ENCODE results near the gene APIP.
"Not testable (repeated sequence)": the region's sequence is repeated elsewhere in the genome, so short reads cannot be mapped to it uniquely, and the experiment has no call there.

Gene APIP

DNA sequence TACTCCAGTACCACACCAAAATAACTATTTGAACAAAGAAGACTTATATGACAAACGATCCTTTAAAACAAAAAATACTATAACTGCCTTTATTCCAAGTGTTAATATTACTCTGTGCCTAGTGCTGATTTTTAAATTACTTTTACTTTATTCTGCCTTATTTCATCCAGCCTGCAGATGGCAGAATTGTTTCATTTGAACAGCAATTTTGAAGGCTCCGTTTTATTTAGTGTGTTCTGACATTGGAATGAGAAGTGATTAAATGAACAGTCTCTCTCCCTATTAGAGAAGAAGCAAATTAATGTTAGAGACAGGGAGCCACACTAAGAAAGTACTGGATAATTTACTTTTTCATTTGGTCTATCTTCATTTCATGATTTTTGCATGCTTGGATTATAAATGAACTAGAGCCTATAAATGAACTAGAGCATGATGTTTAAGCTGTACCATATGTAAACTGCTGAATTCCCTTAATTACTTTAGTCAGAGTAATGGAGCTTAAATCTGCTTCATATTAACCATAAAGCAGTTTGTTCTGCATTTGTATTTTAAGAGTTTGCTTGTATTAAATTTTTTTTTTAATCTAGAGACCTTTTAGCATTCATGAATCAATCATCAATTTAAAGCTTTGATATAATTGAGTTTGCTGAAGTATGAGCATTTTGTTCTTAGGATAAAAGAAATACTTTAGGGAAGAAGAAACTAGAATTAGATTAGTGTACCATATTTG, 10.1 kb upstream of the APIP start:
- DNase-seq (ENCODE audit: low read depth), result no peak

DNA sequence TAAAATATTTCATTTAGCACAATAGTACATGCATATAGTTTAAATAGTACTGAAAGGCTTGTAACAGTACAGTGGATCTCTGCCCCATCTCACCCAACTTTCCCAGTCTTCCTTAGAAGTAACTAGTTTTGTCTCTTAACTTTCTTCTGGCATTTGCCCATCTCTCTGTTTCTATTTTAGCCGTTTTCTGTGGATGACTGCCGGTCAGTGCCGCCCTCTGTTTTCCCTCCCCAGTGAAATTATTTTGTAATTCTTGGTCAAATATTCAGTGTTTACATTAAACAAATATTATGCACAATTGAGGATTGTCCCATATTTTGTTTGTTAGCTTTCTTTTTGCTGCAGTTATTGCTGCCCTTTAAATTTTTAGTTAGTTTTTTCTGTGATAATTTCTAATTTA, 8.5 kb upstream of the APIP start:
- DNase-seq (ENCODE audit: low read depth), result no peak

DNA sequence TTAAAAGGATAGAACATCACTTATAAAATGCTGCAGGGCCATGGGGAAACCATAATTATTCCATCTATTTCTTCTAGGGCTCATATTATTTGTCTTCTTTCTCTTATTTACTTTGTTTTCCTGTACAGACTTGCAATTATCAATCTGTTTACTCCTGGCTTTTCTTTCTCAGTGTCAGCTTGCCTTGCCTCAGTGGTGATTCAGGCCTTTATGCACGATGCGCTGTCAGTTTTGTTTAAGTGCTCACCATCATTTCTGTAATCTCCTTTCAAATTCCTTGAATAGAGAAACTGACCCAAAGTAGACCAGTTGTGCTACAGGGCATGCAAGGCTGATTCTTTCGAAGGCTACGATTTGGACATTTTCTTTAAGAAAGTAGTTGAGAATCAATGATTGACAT, 5.0 kb upstream of the APIP start:
- no peak for DNase-seq (ENCODE audit: low read depth)

DNA sequence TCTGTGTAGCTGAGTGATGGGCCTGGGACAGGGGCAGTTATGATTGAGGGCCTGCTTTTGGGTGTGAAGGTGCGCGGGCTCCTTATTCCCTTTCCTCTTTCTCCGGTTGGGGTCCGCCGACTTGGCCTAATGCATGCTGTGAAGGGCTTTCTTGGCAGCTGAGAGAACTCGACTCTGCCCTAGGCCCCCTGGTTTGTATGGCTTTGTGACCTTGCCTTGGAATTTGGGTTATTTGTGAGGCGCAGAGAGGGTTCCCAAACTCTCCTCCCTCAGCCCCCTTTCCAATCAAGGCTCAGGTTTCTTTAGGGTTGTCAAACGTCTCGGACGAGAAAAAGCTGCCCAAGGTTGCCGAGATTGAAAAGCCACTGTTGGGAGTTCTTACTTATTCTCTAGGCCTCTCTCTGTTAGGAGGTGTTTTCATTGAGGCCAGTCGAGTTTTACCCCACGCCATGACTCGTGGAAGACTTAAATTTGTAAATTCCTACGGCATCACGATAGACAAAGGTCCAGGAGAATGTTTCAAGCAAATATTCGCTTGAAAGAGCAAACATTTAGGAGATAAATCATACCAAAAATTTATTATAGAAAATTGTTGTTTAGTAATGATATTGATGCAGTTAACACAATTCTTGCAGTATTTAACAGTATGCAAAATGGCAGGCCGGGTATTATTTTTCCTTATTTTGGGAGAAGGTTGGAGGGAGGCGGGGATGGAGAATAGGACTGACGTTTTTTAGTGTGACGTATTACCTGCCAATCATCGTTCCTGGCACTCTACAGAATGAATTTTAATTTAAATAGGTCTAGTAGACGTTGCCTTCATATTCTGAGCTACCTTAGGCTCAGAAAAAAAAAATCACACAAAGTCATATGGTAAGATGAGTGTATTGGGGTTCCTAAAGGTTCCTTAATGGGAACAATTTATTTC, 928 bp upstream of the APIP start:
- DNase-seq (ENCODE audit: low read depth), result no peak

DNA sequence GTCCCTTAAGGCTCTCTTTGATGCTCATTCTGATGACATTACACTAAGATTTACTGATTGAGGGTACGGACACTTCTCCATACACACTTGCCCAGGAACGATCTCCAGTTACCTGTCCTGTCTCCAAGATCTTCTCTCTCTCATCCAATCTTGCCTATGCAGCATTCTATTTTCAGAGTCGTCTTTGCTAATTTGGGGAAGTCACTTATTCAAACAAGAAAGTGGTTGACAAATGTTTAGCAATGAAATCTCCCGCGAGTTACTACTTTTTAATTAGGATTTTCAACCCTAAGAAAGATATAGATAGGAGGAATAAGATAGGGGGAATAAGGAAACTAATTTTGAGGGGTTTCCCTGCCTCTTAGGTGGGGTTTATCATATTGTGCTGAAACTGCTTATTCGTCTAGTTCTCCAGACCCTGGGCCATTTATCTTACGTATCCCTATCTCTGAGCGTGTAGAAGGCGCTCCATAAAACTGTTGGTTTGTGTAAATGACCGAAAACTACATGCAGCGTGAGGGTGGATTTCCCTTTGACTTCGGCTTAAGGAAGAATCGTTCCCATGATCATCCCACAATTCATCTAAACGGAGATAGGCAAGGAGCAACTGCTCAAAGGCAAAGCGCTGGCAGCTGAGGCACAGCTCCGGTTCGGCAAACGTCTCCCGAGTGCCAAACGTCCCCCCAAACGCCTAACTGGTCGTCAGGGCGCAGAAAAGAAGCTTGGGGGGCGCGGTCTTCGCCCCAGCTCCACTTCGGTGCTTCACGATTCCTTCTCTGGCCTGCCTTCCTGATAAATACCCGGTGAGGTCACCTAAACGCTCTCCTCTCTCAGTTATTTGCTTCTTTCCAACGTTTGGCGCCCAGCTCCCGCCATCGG, 804 bp downstream of the APIP start:
- no peak for DNase-seq (ENCODE audit: low read depth)

DNA sequence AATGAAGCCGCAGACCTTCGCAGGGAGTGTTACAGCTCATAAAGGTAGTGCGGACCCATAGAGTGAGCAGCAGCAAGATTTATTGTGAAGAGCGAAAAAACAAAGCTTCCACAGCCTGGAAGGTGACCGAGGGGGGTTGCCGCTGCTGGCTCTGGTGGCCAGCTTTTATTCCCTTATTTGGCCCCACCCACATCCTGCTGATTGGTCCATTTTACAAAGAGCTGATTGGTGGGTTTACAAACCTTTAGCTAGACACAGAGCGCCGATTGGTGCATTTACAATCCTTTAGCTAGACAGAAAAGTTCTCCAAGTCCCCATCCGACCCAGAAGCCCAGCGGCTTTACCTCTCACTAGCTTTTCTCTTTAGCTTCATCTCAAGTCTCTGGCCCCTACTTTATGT, 2.6 kb downstream of the APIP start:
- DNase-seq (ENCODE audit: low read depth), result not testable (repeated sequence)

DNA sequence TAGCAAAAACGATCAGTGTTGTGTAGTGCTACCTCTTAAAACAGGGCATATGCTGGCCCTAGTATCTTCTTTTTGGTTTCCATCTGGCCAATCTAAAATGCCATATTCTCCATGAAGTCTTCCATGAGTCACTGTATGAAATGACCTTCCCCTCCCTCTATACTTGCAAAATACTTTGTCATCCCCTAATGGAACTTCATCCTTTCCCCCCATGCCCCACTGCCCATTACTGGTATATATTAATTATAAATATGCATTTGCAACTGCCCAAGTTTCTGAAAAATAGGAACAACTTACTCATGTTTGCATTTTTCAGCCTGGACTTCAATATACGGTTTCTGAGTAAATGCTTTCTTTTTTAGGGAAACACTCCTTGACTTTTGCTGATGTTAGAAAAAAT, 4.5 kb downstream of the APIP start:
- DNase-seq (ENCODE audit: low read depth), result no peak

DNA sequence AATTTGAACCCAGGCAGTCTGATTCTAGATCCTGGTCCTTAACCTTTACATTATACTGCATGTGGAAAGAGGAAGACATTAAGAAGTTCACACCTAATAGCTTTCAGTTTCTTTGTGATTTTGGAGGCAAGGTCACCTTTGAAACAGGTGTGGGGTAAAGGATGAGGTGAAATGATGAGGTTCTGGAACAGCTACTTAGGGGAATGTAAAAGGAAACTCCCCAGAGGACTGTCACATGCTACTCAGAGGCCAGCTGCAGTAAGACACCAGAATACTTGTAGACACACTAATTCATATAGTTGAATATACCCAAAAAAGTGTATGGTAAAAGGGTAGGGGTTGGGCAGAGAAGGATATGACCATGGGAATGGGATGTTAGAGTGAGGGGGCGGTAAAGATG, 5.4 kb downstream of the APIP start:
- DNase-seq (ENCODE audit: low read depth), result no peak

DNA sequence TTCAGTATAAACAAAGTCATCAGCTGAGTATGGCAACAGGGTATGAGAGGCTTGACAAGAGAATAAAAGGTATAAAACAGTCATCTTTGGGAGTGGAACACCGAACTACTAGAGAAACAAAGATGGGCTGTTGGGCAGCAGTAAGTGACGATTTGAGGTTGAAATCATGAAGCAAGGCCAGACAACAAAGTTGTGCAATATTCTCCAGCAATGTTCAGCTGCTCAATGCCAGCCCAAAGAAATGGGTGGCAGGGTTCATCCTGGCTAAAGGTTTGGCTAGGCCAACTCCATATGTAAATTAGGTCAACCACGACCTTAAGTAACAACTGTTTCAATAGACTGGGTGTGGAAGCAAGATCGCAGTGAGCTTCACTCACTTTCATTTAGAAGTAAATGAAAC, 6.2 kb downstream of the APIP start:
- no peak for DNase-seq (ENCODE audit: low read depth)

DNA sequence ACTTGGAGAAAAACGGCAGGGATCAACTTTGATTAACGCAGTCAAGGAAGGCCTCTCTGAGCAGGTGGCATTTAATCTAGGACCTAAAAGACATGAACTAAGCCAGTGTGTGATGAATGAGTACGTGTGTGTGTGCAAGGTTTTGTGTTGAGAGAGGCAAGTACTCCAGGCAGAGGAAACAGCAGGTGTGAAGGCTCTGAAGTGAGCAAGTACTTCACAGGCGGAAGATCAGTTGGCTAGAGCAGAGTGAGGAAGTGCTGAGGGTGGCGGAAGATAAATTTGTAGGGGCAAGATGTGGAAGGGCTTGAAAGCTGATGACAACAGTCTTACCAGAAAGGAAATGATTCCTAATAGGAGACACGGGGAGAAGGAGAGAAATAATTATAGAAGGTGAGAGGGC, 6.8 kb downstream of the APIP start:
- DNase-seq (ENCODE audit: low read depth), result no peak

DNA sequence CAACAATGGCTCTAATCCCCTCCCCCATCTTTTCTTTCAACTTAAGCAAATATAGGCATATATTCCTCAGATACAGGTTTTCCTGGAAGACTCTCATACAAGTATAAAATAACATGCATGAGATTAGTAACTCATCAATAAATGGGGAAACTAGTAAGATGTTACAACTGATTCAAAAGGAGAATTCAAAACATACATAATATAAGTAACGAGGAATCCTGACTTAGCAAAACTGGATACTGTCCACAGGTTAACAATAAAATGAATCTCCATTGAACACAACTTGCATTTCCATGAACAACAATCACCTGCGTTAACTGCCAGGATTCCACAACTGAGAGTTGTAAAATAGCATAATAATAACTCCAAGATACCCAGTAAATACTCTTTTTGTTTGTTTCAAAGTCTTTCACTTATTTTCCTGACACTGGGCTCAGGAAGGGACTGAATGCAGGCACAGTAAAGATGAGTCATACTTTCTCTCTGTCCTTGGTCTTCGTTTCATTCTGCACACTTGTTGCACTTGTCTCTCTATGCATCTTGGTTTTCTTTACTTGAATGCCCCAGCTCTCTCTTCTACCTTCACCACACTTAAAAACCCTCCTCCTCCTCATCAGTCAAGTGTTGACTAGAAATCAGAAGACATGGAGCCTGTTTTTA, 8.1 kb downstream of the APIP start:
- DNase-seq (ENCODE audit: low read depth), result no peak

DNA sequence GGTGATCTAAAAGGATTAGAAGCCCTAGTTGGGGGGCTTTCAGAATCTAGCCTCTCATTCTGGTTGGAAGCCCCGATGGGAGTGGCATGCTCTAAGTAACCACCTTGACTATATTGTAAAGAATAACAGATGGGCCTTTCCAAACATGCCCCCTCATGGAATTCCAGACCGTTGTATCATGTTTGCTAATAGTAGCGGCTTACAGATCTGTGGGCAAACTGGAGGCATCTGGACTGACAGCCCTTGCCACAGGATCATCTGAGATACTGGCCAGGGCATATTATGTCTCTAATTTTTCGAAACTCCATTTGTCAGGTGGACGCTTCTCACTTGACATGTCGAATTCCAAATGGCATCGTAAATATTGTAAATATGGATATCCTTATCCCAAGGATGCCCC, 10.5 kb downstream of the APIP start:
- no peak for DNase-seq (ENCODE audit: low read depth)

DNA sequence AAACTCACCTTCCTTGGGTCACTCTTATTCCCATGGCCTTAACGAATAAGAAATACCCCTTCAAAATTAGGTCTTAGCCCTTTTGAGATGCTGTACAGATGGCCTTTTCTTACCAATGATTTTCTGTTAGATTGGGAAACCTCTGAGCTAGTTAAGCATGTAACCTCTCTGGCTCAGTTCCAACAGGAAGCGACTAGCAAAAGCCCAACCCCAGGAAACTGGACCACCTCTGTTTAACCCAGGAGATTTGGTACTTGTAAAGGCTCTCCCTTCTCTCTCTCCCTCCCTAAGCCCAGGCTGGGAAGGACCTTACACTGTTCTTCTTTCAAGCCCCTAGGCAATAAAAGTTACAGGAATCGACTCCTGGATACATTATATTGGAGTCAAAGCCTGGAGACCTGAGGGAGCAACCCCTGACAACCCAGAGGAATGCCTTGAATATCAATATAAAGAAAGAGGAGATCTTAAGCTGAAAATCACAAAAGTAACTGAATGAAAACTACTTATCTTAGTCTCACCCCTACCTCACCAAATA, 11.7 kb downstream of the APIP start:
- no peak for DNase-seq (ENCODE audit: low read depth)

DNA sequence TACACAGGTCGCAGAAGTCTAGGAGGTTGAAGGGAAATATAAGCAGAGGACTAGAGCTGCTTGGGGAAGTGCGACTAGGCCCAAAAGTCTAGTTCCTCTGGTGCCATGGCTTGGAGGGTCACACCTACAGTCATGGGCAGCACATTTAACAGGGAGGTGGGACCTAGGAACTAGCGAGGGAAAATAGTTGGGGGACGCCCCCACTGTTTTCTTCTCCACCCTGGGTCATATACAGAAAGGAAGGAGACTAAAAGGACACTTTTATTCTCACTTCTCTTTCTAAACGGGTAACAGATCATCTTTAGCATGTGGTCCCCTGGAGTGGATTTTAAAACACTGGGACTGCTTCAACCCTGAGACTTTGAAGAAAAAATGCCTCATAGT, 16.6 kb downstream of the APIP start:
- no peak for DNase-seq (ENCODE audit: low read depth)

DNA sequence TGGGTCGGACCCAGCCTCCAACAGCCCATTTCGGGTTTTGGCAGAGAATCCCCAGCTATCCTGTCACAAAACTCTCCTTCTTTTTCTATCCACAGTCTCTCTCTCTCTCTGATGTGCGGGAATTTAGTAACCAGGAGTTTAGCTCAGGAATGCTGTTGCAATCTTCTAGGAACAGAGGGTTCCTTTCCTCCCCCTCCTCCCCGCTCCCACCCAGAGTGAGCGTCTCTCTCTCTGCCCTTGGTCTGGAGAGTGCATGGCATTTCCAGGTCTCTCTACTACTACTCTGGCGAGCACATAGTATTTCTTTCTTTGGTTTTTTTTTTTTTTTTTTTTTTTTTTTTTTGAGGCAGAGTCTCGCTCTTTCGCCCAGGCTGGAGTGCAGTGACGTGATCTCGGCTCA, 17.7 kb downstream of the APIP start:
- DNase-seq (ENCODE audit: low read depth), result no peak

DNA sequence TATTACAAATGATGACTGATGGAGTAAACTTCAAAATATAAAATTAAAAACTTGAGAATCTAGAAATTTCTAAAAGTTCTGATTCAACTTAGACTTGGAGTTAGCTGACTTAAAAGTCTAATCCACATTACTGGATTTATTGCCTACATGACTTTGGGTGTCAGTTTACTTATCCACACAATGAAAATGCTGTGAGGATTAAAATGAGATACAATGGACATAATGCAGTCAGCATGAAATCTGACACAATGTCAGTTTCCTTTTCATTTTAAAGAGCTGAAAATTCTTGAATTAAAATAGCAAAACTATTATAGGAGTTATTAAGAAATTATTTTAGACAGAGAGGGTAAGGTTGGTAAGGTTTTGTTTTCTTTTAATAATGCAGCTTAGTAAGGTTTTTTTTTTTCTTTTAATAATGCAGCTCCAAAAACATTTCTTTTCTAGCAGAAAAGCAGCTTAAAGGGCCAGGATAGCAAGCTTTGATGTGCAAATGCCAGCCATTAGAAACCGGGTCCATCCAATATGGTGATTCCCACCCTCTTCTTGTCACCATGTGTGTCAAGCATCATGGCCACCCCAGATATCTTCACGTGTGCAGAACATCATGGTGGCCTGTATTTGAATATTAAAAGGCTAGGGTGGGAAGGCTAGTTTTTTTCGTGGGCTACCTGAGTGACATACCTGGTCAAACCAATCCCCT, 18.9 kb downstream of the APIP start:
- no peak for DNase-seq (ENCODE audit: low read depth)

DNA sequence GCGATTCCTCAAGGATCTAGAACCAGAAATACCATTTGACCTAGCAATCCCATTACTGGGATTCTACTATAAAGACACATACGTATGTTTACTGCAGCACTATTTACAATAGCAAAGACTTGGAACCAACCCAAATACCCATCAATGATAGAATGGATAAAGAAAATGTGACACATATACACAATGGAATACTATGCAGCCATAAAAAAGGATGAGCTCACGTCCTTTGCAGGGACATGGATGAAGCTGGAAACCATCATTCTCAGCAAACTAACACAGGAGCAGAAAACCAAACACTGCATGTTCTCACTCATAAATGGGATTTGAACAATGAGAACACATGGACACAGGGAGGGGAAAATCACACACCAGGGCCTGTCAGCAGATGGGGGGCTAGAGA, 20.0 kb downstream of the APIP start:
- not testable (repeated sequence) for DNase-seq (ENCODE audit: low read depth)

DNA sequence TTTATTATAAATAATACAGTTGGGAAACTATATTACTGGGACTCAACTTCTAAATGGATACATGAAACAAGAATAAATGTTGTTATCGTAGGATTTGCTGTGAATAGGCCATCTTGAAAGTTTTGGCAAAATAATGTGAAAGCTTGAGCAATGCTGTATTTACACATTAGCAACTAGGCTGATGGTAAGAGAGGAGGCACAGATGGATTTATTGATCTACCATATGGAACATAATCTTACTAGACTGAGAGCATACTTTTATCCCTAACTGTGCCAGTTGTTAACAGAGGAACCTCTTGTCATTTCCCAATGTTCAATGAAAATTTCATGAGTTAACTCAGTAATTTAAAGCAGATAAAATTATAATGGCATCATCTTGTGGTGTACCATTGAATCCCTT, 22.8 kb downstream of the APIP start:
- no peak for DNase-seq (ENCODE audit: low read depth)

DNA sequence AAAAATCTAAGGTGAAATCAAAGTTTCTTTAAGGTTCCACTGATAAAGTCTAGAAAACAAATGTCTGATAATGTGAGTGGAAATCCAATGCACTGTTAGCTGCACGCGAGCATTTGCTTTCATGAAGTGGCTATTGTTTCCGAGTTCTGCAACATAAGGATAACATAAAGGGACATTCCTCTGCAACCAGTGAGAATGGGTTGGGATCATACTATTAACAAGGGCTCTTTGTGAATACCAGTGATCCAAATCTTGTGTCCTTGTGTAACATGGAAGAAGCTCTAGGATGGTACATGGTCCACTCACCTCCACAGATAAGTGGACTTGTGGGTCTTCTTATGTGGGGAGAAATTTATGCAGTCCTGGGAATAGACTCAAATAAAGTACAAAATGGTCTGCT, 24.6 kb downstream of the APIP start:
- no peak for DNase-seq (ENCODE audit: low read depth)

DNA sequence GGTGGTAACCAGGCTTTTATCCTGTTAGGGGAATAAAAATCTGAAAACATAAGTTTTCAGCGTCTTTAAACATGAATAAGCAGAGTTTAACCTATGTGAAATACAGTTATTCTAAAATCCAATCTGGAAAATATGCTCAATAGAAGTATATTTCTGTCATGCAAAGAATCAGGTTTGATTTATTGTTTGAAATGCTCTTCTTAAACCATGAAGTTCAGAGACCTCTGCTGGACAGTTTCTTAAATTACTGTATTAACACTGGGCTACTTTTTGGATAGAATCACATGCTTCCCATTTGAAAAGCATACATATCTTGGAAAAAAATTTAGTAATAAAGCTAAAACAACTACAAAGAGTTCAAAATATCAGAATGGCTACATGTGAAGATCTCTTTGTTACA, 25.4 kb downstream of the APIP start:
- DNase-seq (ENCODE audit: low read depth), result no peak

DNA sequence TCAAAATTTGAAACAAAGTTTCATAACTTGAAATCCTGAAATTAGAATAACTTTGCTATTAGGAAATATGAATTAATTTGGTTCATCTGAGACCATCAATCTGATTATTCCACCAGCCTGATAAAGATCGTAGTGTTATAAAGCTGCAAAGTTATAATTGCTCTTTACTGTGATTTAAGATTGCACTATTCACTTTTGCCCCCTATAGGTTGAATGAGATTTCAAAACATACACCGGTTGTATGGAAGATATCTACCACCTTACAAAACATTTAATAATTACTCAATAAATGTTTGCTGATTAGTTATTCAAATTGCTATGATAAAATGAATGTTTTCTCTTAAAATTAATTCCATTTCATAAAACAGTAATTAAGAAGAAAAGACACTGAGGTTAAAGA, 26.1 kb downstream of the APIP start:
- no peak for DNase-seq (ENCODE audit: low read depth)
